KMS-11 (cell line): ENCODE data around the gene C1orf52.

Experiments
- H2AFZ ChIP-seq: fragments of 200-600 bp; sonication (generic); 2 replicates; pipeline ENCODE4 v1.6.1; 2016; ENCODE audit warnings: antibody characterized with exemption, mixed run types, low read depth
- H3K27ac ChIP-seq: fragments of 200-600 bp; sonication (generic); 2 replicates; pipeline ENCODE4 v1.6.1; 2016; ENCODE audit warnings: mild to moderate bottlenecking, mixed run types
- H3K27me3 ChIP-seq: fragments of 200-600 bp; sonication (generic); 2 replicates; pipeline ENCODE4 v1.6.1; 2017; ENCODE audit warnings: mild to moderate bottlenecking, low read depth, mixed run types, moderate library complexity; ENCODE audit not compliant: insufficient read depth
- H3K36me3 ChIP-seq: fragments of 200-600 bp; sonication (generic); 2 replicates; pipeline ENCODE4 v1.6.1; 2017; ENCODE audit warnings: mild to moderate bottlenecking, mixed run types; ENCODE audit not compliant: insufficient read depth
- H3K4me1 ChIP-seq: fragments of 200-600 bp; sonication (generic); 2 replicates; pipeline ENCODE4 v1.6.1; 2016; ENCODE audit warnings: mild to moderate bottlenecking, low read depth, mixed run types; ENCODE audit not compliant: poor library complexity, severe bottlenecking
- H3K4me2 ChIP-seq: fragments of 200-600 bp; sonication (generic); 2 replicates; pipeline ENCODE4 v1.7.0; 2016; ENCODE audit warnings: mild to moderate bottlenecking, mixed run types
- H3K4me3 ChIP-seq: fragments of 200-600 bp; sonication (generic); IDR thresholded peaks from 2 replicates; pipeline ENCODE4 v1.6.1; 2017; ENCODE audit warnings: low read depth, low read length, mixed read lengths; ENCODE audit not compliant: insufficient read depth
- H3K79me2 ChIP-seq: fragments of 200-600 bp; sonication (generic); 2 replicates; pipeline ENCODE4 v1.6.1; 2016; ENCODE audit warnings: low read depth, mixed run types; ENCODE audit not compliant: insufficient read depth
- H3K9ac ChIP-seq: fragments of 200-600 bp; sonication (generic); 2 replicates; pipeline ENCODE4 v1.6.1; 2016; ENCODE audit warnings: mild to moderate bottlenecking, mixed run types
- H4K20me1 ChIP-seq: fragments of 200-600 bp; sonication (generic); 2 replicates; pipeline ENCODE4 v1.6.1; 2016; ENCODE audit warnings: mild to moderate bottlenecking, mixed run types; ENCODE audit not compliant: insufficient read depth
- TF ChIP-seq, protein P1 (sequence below): fragments of 200-600 bp; sonication (generic); conservative IDR thresholded peaks from 2 replicates; pipeline ENCODE4 v1.6.1; 2017; ENCODE audit warnings: low read depth, mild to moderate bottlenecking, antibody characterized with exemption, low read length, moderate library complexity, mixed read lengths

C1orf52 gene

DNA sequence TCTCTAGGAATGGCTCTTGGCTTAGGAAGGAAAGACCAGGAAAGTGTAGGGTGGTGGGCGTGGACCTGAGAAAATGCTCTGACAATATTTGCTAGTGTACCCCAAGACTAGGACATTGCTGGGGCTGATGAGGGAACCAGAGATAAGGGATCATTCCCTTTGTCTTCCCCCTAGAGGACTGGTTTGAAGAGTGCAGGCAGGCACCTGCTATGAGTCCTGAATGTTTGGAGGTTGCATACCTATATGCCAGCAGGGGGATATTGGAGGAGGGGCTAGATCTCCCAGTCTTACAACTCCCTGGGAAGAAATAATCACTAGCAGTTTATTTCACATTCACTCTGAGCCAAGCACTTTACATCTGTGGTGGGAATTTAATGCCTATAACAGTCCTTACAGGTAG, 23.0 kb upstream of the C1orf52 start:
- H3K27ac ChIP-seq, result no peak overlapping the region
- no peaks in the 10 kb centered on the region for H3K79me2 ChIP-seq
- no peak overlapping the region for H3K4me2 ChIP-seq
- H3K4me3 ChIP-seq, result no peak overlapping the region
- no peak overlapping the region for H2AFZ ChIP-seq
- no peaks in the 10 kb centered on the region for H3K4me1 ChIP-seq
- no peaks in the 10 kb centered on the region for H3K36me3 ChIP-seq
- no peaks in the 10 kb centered on the region for H4K20me1 ChIP-seq
- H3K27me3 ChIP-seq, result no peaks in the 10 kb centered on the region
- TF ChIP-seq, protein P1, sequence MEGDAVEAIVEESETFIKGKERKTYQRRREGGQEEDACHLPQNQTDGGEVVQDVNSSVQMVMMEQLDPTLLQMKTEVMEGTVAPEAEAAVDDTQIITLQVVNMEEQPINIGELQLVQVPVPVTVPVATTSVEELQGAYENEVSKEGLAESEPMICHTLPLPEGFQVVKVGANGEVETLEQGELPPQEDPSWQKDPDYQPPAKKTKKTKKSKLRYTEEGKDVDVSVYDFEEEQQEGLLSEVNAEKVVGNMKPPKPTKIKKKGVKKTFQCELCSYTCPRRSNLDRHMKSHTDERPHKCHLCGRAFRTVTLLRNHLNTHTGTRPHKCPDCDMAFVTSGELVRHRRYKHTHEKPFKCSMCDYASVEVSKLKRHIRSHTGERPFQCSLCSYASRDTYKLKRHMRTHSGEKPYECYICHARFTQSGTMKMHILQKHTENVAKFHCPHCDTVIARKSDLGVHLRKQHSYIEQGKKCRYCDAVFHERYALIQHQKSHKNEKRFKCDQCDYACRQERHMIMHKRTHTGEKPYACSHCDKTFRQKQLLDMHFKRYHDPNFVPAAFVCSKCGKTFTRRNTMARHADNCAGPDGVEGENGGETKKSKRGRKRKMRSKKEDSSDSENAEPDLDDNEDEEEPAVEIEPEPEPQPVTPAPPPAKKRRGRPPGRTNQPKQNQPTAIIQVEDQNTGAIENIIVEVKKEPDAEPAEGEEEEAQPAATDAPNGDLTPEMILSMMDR, result no peak
- no peak overlapping the region for H3K9ac ChIP-seq

DNA sequence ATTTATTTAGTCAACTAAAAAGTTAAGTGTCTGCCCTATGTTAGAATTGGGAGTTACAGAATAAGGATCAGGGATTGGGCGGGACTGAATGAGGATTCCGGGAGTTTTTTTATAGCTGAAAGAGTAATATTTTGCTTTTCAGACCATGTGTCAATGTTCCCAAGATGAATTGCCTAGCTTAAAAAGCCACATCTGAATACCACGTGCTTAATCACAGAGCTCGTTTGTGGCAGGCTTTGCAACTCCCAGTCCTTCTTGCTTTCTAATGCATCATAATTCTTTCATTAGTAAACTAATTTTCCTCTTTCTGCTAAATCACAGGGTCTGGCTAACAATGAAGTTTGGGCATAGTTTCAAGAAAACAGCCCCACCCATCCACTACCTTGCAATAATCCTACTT, 21.2 kb upstream of the C1orf52 start:
- Histone ChIP-seq H3K79me2 (peaks cover 3% of the 10 kb centered on the region), H4K20me1 (no peaks in the 10 kb centered on the region), H3K4me2 (no peak overlapping the region), H3K4me3 (no peak overlapping the region), H2AFZ (no peak overlapping the region), H3K4me1 (no peaks in the 10 kb centered on the region), H3K36me3 (no peaks in the 10 kb centered on the region), H3K9ac (no peak overlapping the region), H3K27ac (no peak overlapping the region), H3K27me3 (no peaks in the 10 kb centered on the region)
- TF ChIP-seq, protein P1, result no peak

DNA sequence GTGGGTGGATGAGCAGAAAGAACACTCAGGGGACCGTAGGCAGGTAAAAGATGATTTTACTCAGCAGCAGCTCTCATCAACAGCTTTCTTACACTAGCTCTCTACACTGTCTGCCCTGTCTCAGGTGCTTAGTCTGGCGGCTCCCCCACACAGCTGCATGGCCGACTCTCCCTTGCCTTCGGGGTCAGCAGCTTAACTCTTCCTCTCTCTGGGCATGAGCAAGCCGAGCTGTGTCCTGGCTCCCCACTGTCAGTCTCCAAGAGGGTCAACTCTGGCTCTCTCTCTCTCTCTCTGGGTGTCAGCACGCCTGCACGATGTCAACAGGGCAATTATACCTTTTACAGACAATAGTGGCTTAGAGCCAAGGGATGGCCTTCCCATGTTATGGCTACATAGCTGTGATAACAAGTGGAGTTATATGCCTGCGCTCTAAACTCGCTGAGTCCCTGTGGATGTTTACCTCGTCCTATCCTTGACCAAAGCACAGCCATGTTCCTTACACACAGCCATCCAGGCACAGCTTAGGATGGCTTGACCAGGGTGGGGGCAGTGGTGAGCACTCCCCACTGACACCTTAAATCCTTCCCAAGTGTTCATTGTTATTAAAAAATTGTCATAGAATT, 20.1 kb upstream of the C1orf52 start:
- no peak overlapping the region for H3K9ac ChIP-seq
- no peak overlapping the region for H3K4me2 ChIP-seq
- no peak overlapping the region for H3K4me3 ChIP-seq
- H4K20me1 ChIP-seq, result no peaks in the 10 kb centered on the region
- H3K27ac ChIP-seq, result no peak overlapping the region
- H3K79me2 ChIP-seq, result peaks cover 14% of the 10 kb centered on the region
- TF ChIP-seq, protein P1, result no peak
- no peaks in the 10 kb centered on the region for H3K27me3 ChIP-seq
- peaks cover 11% of the 10 kb centered on the region for H3K4me1 ChIP-seq
- H3K36me3 ChIP-seq, result no peaks in the 10 kb centered on the region
- H2AFZ ChIP-seq, result no peak overlapping the region

DNA sequence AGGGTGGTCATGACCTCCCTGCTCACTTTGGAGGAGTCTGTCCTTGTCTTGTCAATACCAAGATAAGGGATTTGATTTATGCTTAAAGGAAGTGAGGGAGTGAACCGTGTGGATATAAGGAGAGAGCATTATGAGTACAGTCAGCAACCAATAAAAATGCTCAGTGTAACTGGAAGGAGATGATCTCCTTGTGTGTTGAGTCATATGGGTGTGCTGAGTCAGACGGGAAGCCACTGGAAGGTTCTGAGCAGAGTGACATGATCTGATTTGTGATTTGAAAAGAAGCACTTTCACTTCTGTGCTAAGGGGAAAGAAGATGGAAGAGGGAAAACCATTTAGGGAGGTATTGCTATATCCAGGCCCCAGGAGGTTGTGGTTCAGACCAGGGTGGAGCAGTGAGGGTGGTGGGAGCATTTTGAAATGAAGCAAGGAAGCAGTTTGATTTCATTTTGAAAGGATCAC, 19.4 kb upstream of the C1orf52 start:
- H4K20me1 ChIP-seq, result no peaks in the 10 kb centered on the region
- no peak overlapping the region for H3K4me2 ChIP-seq
- no peak overlapping the region for H3K4me3 ChIP-seq
- no peak overlapping the region for H3K9ac ChIP-seq
- TF ChIP-seq, protein P1, result no peak
- H3K79me2 ChIP-seq, result peaks cover 19% of the 10 kb centered on the region
- H3K27ac ChIP-seq, result no peak overlapping the region
- H3K27me3 ChIP-seq, result no peaks in the 10 kb centered on the region
- no peaks in the 10 kb centered on the region for H3K36me3 ChIP-seq
- no peak overlapping the region; the same call in 1 of the 2 replicates for H2AFZ ChIP-seq
- peaks cover 16% of the 10 kb centered on the region for H3K4me1 ChIP-seq
